Measurements from ENCODE around the gene FHAD1.

FHAD1 gene

GRCh38 chr1:15242766-15243165 is 4.3 kb upstream of the FHAD1 start:
- H3K27ac ChIP-seq (ENCODE audit: low read depth, low read length): peak overlapping the region; percentile 75
- H3K4me3 ChIP-seq (ENCODE audit: low read length): no peak overlapping the region

GRCh38 chr1:15243275-15244043 is 3.6 kb upstream of the FHAD1 start:
- H3K27ac ChIP-seq (ENCODE audit: low read depth, low read length): peak overlapping the region; percentile 75
- no peak overlapping the region for H3K4me3 ChIP-seq (ENCODE audit: low read length)
- H3K36me3 ChIP-seq (ENCODE audit: control insufficient read depth, insufficient read depth, low read length): no peaks in the 10 kb centered on the region
- no peaks in the 10 kb centered on the region for H3K27me3 ChIP-seq (ENCODE audit: control insufficient read depth, insufficient read depth, low read length)
- no peak overlapping the region for H3K9ac ChIP-seq (ENCODE audit: low read length)
- H3K4me1 ChIP-seq (ENCODE audit: control insufficient read depth, insufficient read depth, low read length): peaks cover 23% of the 10 kb centered on the region

More at GRCh38 chr1:15242766-15243165, 4.3 kb upstream of the FHAD1 start:
- Histone ChIP-seq H3K36me3 (ENCODE audit: control insufficient read depth, insufficient read depth, low read length) (no peaks in the 10 kb centered on the region), H3K9ac (ENCODE audit: low read length) (no peak overlapping the region), H3K27me3 (ENCODE audit: control insufficient read depth, insufficient read depth, low read length) (no peaks in the 10 kb centered on the region), H3K4me1 (ENCODE audit: control insufficient read depth, insufficient read depth, low read length) (peaks cover 23% of the 10 kb centered on the region)

- Histone ChIP-seq H3K27me3 (ENCODE audit: control insufficient read depth, insufficient read depth, low read length) (no peaks in the 10 kb centered on the region), H3K27ac (ENCODE audit: low read depth, low read length) (peak overlapping the region; percentile 3), H3K9ac (ENCODE audit: low read length) (no peak overlapping the region), H3K36me3 (ENCODE audit: control insufficient read depth, insufficient read depth, low read length) (no peaks in the 10 kb centered on the region), H3K4me1 (ENCODE audit: control insufficient read depth, insufficient read depth, low read length) (peaks cover 23% of the 10 kb centered on the region), H3K4me3 (ENCODE audit: low read length) (no peak overlapping the region)
Observed at GRCh38 chr1:15244813-15245212, 2.2 kb upstream of the FHAD1 start.

GRCh38 chr1:15245593-15246360 is 1.2 kb upstream of the FHAD1 start:
- Histone ChIP-seq H3K4me3 (ENCODE audit: low read length) (no peak overlapping the region), H3K4me1 (ENCODE audit: control insufficient read depth, insufficient read depth, low read length) (peaks cover 23% of the 10 kb centered on the region), H3K27me3 (ENCODE audit: control insufficient read depth, insufficient read depth, low read length) (no peaks in the 10 kb centered on the region), H3K36me3 (ENCODE audit: control insufficient read depth, insufficient read depth, low read length) (no peaks in the 10 kb centered on the region), H3K27ac (ENCODE audit: low read depth, low read length) (peak overlapping the region; percentile 47), H3K9ac (ENCODE audit: low read length) (no peak overlapping the region)

GRCh38 chr1:15248216-15248615 is 1.2 kb downstream of the FHAD1 start:
- Histone ChIP-seq H3K36me3 (ENCODE audit: control insufficient read depth, insufficient read depth, low read length) (no peaks in the 10 kb centered on the region), H3K27me3 (ENCODE audit: control insufficient read depth, insufficient read depth, low read length) (no peaks in the 10 kb centered on the region), H3K9ac (ENCODE audit: low read length) (no peak overlapping the region), H3K4me1 (ENCODE audit: control insufficient read depth, insufficient read depth, low read length) (peaks cover 16% of the 10 kb centered on the region), H3K27ac (ENCODE audit: low read depth, low read length) (no peak overlapping the region), H3K4me3 (ENCODE audit: low read length) (no peak overlapping the region)

- no peak overlapping the region for H3K27ac ChIP-seq (ENCODE audit: low read depth, low read length)
- peaks cover 11% of the 10 kb centered on the region for H3K4me1 ChIP-seq (ENCODE audit: control insufficient read depth, insufficient read depth, low read length)
- no peaks in the 10 kb centered on the region for H3K27me3 ChIP-seq (ENCODE audit: control insufficient read depth, insufficient read depth, low read length)
- H3K4me3 ChIP-seq (ENCODE audit: low read length): no peak overlapping the region
- H3K9ac ChIP-seq (ENCODE audit: low read length): no peak overlapping the region
- H3K36me3 ChIP-seq (ENCODE audit: control insufficient read depth, insufficient read depth, low read length): no peaks in the 10 kb centered on the region
Observed at GRCh38 chr1:15249081-15249480, 2.1 kb downstream of the FHAD1 start.

GRCh38 chr1:15251857-15252835 is 5.1 kb downstream of the FHAD1 start:
- H3K9ac ChIP-seq (ENCODE audit: low read length): no peak overlapping the region
- H3K27me3 ChIP-seq (ENCODE audit: control insufficient read depth, insufficient read depth, low read length): no peaks in the 10 kb centered on the region
- H3K4me3 ChIP-seq (ENCODE audit: low read length): no peak overlapping the region
- H3K27ac ChIP-seq (ENCODE audit: low read depth, low read length): no peak overlapping the region
- H3K36me3 ChIP-seq (ENCODE audit: control insufficient read depth, insufficient read depth, low read length): no peaks in the 10 kb centered on the region
- H3K4me1 ChIP-seq (ENCODE audit: control insufficient read depth, insufficient read depth, low read length): no peaks in the 10 kb centered on the region

- Histone ChIP-seq H3K36me3 (ENCODE audit: control insufficient read depth, insufficient read depth, low read length) (no peaks in the 10 kb centered on the region), H3K4me1 (ENCODE audit: control insufficient read depth, insufficient read depth, low read length) (no peaks in the 10 kb centered on the region), H3K9ac (ENCODE audit: low read length) (no peak overlapping the region), H3K27ac (ENCODE audit: low read depth, low read length) (no peak overlapping the region), H3K4me3 (ENCODE audit: low read length) (no peak overlapping the region), H3K27me3 (ENCODE audit: control insufficient read depth, insufficient read depth, low read length) (no peaks in the 10 kb centered on the region)
Observed at GRCh38 chr1:15254559-15254958, 7.5 kb downstream of the FHAD1 start.

GRCh38 chr1:15255582-15256149 is 8.6 kb downstream of the FHAD1 start:
- Histone ChIP-seq H3K9ac (ENCODE audit: low read length) (no peak overlapping the region), H3K36me3 (ENCODE audit: control insufficient read depth, insufficient read depth, low read length) (no peaks in the 10 kb centered on the region), H3K27ac (ENCODE audit: low read depth, low read length) (no peak overlapping the region), H3K4me3 (ENCODE audit: low read length) (no peak overlapping the region), H3K4me1 (ENCODE audit: control insufficient read depth, insufficient read depth, low read length) (peaks cover 1% of the 10 kb centered on the region), H3K27me3 (ENCODE audit: control insufficient read depth, insufficient read depth, low read length) (no peaks in the 10 kb centered on the region)

GRCh38 chr1:15256584-15256983 is 9.6 kb downstream of the FHAD1 start:
- no peaks in the 10 kb centered on the region for H3K27me3 ChIP-seq (ENCODE audit: control insufficient read depth, insufficient read depth, low read length)
- no peak overlapping the region for H3K27ac ChIP-seq (ENCODE audit: low read depth, low read length)
- no peak overlapping the region for H3K9ac ChIP-seq (ENCODE audit: low read length)
- no peaks in the 10 kb centered on the region for H3K36me3 ChIP-seq (ENCODE audit: control insufficient read depth, insufficient read depth, low read length)
- no peak overlapping the region for H3K4me3 ChIP-seq (ENCODE audit: low read length)
- H3K4me1 ChIP-seq (ENCODE audit: control insufficient read depth, insufficient read depth, low read length): peaks cover 8% of the 10 kb centered on the region

- Histone ChIP-seq H3K4me1 (ENCODE audit: control insufficient read depth, insufficient read depth, low read length) (peaks cover 8% of the 10 kb centered on the region), H3K4me3 (ENCODE audit: low read length) (no peak overlapping the region), H3K27ac (ENCODE audit: low read depth, low read length) (no peak overlapping the region), H3K27me3 (ENCODE audit: control insufficient read depth, insufficient read depth, low read length) (no peaks in the 10 kb centered on the region), H3K36me3 (ENCODE audit: control insufficient read depth, insufficient read depth, low read length) (no peaks in the 10 kb centered on the region), H3K9ac (ENCODE audit: low read length) (no peak overlapping the region)
Observed at GRCh38 chr1:15257309-15257708, 10.3 kb downstream of the FHAD1 start.

Measured in rectal smooth muscle tissue (tissue), 1 donor.